ENCODE measurements around the gene GRWD1. TPM values are rescaled to one million over a fixed set of nuclear protein-coding genes. Genes with fewer than 3 reads are reported as not detected.

GRWD1 gene
- total and polyA plus RNA-seq, 2 of the 8 experiments (the other 6 are each of a cell fraction or from before 2014, with no cell fraction given), result 36.9 to 61.9 TPM

DNA sequence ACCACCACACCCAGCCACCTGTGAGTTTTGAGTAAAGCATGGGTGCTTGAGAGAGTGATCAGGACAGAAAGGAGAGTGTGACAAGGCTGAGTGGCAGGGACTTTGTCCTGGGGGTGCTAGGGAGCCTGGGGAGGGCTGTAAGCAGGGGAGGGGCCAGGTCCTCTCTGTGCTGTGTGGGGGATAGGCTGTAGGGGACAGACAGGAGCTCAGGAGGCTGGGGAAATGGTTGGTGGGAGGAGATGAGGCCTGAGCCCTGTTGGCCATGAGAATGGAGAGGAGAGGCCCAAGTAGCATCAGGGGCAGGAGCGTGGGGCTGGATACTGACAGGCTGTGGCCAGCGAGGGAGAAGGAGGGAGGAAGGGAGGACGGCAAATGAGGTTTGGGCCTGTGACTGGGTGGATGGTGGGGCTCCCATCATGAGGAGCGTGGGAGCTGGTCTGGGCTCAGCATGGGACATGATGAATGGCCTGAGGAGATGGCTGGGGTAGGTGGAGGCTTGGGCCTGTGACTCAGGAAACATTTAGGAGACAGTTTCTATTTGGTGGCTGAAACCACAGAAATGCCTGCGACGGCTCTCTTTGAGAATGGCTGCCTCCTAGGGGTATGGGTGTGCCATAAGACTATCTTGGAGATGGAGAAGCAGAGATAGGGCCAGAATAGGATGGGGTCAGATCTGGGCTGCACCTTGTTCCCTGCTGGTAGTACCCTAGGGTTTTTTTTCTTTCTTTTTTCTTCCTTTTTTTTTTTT is 27.3 kb upstream of the GRWD1 start:
- H3K4me3 ChIP-seq (ENCODE audit: extremely low read depth in 1 of 4, insufficient read depth in 2 of 4, low read depth in 3 of 4, low read length in 4 of 4), result no peak overlapping the region
- CTCF ChIA-PET (ENCODE audit: partially characterized antibody), result interaction anchor here (1.2 to 2.0 kb wide), 3 partner anchors 12 to 46 kb away, joined by 3 to 8 read pairs (median 6); no protein-coding TSS in a partner anchor
- 96% methylated on average over 6 of the region's 6 CpGs; no CpG with 5 or more reads in 1 of the 2 experiments for WGBS, 2 experiments (ENCODE audit: extremely low coverage in 1 of 2, insufficient coverage in 1 of 2, insufficient read length in 1 of 2, insufficient replicate concordance in 2 of 2, low coverage in 1 of 2, low lambda C conversion rate in 2 of 2, missing lambda C conversion rate in 1 of 2)
- POLR2A ChIA-PET (ENCODE audit: partially characterized antibody), result interaction anchor here (1.0 to 2.5 kb wide), 2 partner anchors 15 to 18 kb away, joined by 5 to 14 read pairs; no protein-coding TSS in a partner anchor
- H3K27ac ChIP-seq (ENCODE audit: low read depth, low read length), result no peak overlapping the region
- peak overlapping the region; percentile 71; the same call in 1 of the 2 replicates for H3K18ac ChIP-seq (ENCODE audit: extremely low read depth, low read length)
- H3K14ac ChIP-seq (ENCODE audit: insufficient read length), result no peak overlapping the region
- H3K27me3 ChIP-seq (replicated peaks in 1 of 4; ENCODE audit: control insufficient read depth in 3 of 4, extremely low read depth in 1 of 4, insufficient read depth in 3 of 4, low read length in 3 of 4), result no peaks in the 10 kb centered on the region; a peak in 1 of 7 replicates
- no peak overlapping the region for H2BK120ac ChIP-seq (replicated peaks; ENCODE audit: low read depth, low read length)
- H3K4me2 ChIP-seq (ENCODE audit: insufficient read depth in 1 of 2, low read depth in 2 of 2, low read length in 2 of 2), result no peak overlapping the region
- no peak overlapping the region for H4K5ac ChIP-seq (ENCODE audit: insufficient read length, low read depth, low read length)
- no peak overlapping the region for H2BK20ac ChIP-seq (ENCODE audit: low read length)
- H3K4me1 ChIP-seq (replicated peaks in 1 of 4; ENCODE audit: control insufficient read depth in 3 of 4, insufficient read depth in 4 of 4, low read length in 3 of 4), result peaks cover 0 to 19% (median 8%) of the 10 kb centered on the region in 4 experiments; a peak in 5 of 7 replicates
- H3K36me3 ChIP-seq (ENCODE audit: control insufficient read depth in 2 of 4, insufficient read depth in 4 of 4, low read length in 3 of 4), result no peaks in the 10 kb centered on the region
- no peak overlapping the region for H3K56ac ChIP-seq (replicated peaks; ENCODE audit: insufficient read length, low read depth, low read length)
- H2AK5ac ChIP-seq (ENCODE audit: low read depth, low read length), result peak overlapping the region; percentile 75; the same call in 1 of the 2 replicates
- TF ChIP-seq, protein P1, sequence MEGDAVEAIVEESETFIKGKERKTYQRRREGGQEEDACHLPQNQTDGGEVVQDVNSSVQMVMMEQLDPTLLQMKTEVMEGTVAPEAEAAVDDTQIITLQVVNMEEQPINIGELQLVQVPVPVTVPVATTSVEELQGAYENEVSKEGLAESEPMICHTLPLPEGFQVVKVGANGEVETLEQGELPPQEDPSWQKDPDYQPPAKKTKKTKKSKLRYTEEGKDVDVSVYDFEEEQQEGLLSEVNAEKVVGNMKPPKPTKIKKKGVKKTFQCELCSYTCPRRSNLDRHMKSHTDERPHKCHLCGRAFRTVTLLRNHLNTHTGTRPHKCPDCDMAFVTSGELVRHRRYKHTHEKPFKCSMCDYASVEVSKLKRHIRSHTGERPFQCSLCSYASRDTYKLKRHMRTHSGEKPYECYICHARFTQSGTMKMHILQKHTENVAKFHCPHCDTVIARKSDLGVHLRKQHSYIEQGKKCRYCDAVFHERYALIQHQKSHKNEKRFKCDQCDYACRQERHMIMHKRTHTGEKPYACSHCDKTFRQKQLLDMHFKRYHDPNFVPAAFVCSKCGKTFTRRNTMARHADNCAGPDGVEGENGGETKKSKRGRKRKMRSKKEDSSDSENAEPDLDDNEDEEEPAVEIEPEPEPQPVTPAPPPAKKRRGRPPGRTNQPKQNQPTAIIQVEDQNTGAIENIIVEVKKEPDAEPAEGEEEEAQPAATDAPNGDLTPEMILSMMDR (IDR thresholded peaks at IDR 0.05; ENCODE audit: control extremely low read depth in 1 of 3, insufficient read depth in 1 of 3, low read depth in 1 of 3, low read length in 3 of 3), result peak in 2 of 3 experiments; percentile 9 to 21; a peak in 2 of 4 replicates
- TF ChIP-seq PHF8 (conservative IDR thresholded peaks at IDR 0.05; ENCODE audit: low read depth, low read length) (no peak), BACH1 (IDR thresholded peaks at IDR 0.05; ENCODE audit: low read length) (no peak)
- peak overlapping the region; percentile 18; the same call in 1 of the 2 replicates for H2BK5ac ChIP-seq (ENCODE audit: low read depth, low read length)
- no peaks in the 10 kb centered on the region for H3K79me2 ChIP-seq (ENCODE audit: control insufficient read depth in 1 of 2, insufficient read depth in 2 of 2, low read length in 2 of 2)
- no peak overlapping the region; a peak in 1 of 7 replicates for H3K9ac ChIP-seq (replicated peaks in 1 of 4; ENCODE audit: extremely low read depth in 1 of 4, low read depth in 3 of 4, low read length in 3 of 4)
- FAIRE-seq (peak; percentile 7), DNase-seq (ENCODE audit: low read depth in 1 of 2, low spot score in 2 of 2) (no peak)
- no peak overlapping the region for H3K4ac ChIP-seq (replicated peaks; ENCODE audit: insufficient read length, low read depth, low read length)
- no peaks in the 10 kb centered on the region; a peak in 1 of 4 replicates for H3K9me3 ChIP-seq (ENCODE audit: insufficient read depth in 2 of 2, low read depth in 1 of 2, low read length in 1 of 2)
- H4K91ac ChIP-seq (replicated peaks; ENCODE audit: insufficient read length, low read length), result peak overlapping the region; percentile 36
- H3K23ac ChIP-seq (ENCODE audit: insufficient read length), result no peak overlapping the region
- no peak overlapping the region for H2BK12ac ChIP-seq (ENCODE audit: low read depth, low read length)
- H4K8ac ChIP-seq (ENCODE audit: extremely low read depth, insufficient read depth, low read length), result peak overlapping the region; percentile 60; the same call in 1 of the 2 replicates
- H3K23me2 ChIP-seq (ENCODE audit: low read depth, low read length), result peaks cover 4% of the 10 kb centered on the region; the same call in 1 of the 2 replicates
- no peak overlapping the region for H2BK15ac ChIP-seq (ENCODE audit: low read length)
- peaks cover 0 to 1% of the 10 kb centered on the region in 2 experiments for H4K20me1 ChIP-seq (replicated peaks in 1 of 2; ENCODE audit: control insufficient read depth in 1 of 2, insufficient read depth in 2 of 2, low read length in 2 of 2)
- H2AFZ ChIP-seq (ENCODE audit: low read length), result no peak overlapping the region
- H3K79me1 ChIP-seq (ENCODE audit: low read depth, low read length), result peaks cover 3% of the 10 kb centered on the region; the same call in 1 of the 2 replicates
